HG03575 (cell line): ENCODE measurements around the gene KRTAP1-5.
"Not testable (repeated sequence)": the region's sequence is repeated elsewhere in the genome, so short reads cannot be mapped to it uniquely, and the experiment has no call there.

Experiments
- ATAC-seq: cut with Tn5 transposase; IDR thresholded peaks from one replicate; pipeline ENCODE4 v1.9.1; 2021; ENCODE audit not compliant: unreplicated experiment, insufficient number of reproducible peaks, low FRiP score; ENCODE audit errors: extremely low read depth

KRTAP1-5 gene

DNA sequence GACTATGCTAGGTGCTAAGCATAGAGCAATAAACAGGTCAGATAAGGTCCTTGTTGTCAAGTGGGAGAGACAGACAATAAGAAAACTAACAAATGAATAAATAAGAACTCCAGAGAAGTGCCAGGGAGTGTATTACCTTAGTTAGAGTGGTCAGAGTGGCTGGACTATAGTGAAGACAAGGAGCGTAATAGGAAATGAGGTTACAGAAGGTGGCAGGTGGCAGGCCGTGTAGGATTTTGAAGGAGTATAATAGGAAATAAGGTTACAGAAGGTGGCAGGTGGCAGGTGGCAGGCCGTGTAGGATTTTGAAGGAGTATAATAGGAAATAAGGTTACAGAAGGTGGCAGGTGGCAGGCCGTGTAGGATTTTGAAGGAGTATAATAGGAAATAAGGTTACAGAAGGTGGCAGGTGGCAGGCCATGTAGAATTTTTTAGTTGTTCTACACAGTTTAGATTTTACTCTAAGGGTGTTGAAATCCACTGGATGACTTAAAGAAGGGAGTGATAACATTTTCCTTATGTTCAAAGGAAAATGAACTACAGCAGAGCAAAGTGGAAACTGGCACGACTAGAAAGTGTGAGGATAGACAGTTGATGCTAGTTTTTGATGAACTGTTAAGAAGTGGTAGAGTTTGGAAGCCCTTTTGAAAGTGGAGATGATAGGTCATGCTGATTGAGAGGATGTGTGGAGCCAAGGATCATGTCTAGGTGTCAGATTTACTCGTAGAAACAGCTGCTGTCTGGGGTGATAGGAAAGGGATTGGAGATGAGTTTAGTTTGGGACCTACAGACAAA, 14.5 kb downstream of the KRTAP1-5 start:
- no peak for ATAC-seq

DNA sequence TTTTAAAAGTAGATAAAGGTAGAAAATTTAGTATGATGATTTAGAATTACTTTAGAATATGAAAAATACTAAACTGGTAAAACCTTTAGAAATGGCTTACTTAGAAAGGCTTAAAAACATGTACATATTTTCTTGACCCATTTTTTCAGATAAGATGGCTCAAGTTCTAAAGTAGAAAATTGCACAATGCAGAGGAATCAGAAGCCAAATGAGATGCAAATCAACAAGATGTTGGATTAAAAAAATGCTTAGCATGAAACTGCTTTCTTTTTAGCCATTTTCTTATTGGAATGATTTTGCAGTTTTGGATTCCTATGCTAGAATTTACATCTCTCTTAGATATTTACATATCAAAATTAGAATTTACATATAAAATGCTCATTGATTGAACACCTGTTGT, 16.6 kb downstream of the KRTAP1-5 start:
- no peak for ATAC-seq

- no peak for ATAC-seq
Measured at GRCh38 chr17:41009936-41010335, 17.1 kb downstream of the KRTAP1-5 start.

GRCh38 chr17:41009301-41009760, 17.7 kb downstream of the KRTAP1-5 start:
- ATAC-seq = no peak

DNA sequence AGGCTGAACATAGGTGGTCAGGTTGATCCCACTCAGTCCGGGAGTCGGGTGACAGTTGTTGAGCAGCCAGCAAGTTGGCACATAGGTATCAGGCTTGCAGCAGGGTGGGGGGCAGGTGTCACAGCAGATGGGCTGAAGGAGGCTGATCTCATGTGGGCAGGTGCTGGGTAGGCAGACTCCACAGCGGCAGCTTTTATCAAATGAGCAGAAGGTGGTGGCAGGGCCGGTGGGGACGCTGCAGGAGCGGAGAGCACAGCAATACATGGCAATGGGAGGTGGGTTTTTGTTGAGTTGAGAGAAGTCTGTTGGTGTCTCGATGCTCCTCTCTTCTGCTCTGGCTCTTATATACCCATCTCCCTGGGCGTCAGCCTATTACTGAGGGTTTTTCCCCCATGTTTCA, 18.2 kb downstream of the KRTAP1-5 start, which contains the start of gene KRTAP3-1:
Gene KRTAP3-1, minus strand, starts transcription at position 318 of the 400 bp plus-strand sequence. Its CDS starts 54 bp downstream, at position 264.
- ATAC-seq = no peak

GRCh38 chr17:41004397-41004796, 22.6 kb downstream of the KRTAP1-5 start:
- no peak for ATAC-seq

DNA sequence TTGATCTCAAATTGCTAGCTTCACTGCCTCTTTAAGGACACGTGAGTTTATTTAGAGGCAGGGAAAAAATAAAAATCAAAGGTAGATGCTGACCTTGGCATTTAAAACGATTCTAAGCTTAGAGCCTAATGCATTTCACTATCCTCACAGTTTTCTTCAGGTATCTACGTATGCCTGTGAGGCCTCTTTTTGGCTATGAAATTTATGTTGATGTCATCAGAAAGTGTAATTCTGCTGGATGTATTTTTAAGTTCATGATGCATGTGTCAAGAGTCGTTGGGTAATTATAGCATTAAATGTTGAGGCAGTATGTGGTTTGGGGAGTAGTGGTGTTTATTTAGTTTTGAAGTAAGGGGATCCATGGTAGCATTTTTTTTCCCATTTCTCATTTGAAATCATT, 23.1 kb downstream of the KRTAP1-5 start:
- no peak for ATAC-seq

DNA sequence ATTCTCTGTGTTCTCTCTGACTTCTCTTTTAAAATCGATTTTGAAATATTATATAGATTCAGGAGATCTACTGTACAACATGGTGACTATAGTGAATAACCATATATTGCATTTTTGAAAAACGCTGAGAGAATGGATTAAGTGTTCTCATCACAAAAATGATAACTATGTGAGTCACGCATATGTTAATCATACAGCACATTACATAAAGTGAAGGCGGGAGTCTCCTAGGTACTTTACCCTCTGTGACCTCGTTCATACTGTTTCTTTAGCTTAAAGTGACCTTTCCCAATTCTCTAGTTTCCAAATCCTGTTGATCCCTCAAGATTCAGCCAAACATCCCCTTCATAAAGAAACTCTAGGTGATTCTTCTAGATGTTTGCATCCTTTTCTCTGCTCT, 24.2 kb downstream of the KRTAP1-5 start:
- no peak for ATAC-seq

DNA sequence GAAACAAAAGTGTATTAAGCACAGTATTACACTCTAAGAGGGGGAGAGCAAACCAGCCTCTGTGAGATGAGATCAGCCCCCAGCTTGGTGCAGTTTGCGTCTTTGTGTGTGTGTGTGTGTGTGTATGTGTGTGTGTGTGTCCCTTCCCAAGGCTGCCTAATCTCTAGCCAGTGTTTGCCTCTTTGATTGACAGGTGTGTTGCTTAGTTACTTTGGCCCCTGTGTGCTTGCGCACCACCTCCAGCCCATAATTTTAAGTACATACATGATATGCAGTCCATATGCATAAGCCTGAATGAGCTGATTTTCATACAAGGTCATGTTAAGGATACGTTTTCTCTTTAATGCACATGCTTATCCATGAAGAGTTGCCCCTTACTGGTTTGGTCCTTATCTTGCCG, 25.2 kb downstream of the KRTAP1-5 start:
- ATAC-seq = no peak

- not testable (repeated sequence) for ATAC-seq
Measured at GRCh38 chr17:40999563-40999962, 27.4 kb downstream of the KRTAP1-5 start, which contains the start of gene KRTAP3-2. TSS of gene KRTAP3-2 (minus strand) at chr17:40999906. CDS start at chr17:40999853, 53 bp downstream.

DNA sequence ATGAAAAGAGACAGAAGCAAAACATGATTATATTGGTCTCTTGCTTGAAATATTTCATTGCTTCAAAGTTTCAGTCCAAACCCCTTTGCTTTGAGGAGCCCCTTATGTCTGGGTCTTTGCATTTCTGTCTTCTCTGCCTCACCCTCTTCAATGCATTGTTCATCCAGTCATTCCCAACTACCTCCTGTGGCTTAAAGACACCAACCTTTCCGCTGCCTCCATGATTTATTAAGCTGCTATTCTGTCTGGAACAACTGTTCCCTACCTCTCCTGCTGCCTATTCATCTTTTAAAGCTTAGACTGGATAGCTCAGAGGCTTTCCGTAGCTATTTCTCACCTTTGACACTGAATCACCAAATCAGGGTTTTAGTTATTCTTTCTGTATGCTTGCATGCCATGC, 29.6 kb downstream of the KRTAP1-5 start:
- no peak for ATAC-seq

GRCh38 chr17:40996829-40997228, 30.2 kb downstream of the KRTAP1-5 start:
- no peak for ATAC-seq

- no peak for ATAC-seq
Measured at GRCh38 chr17:40995116-40995515, 31.9 kb downstream of the KRTAP1-5 start.

GRCh38 chr17:40993839-40994238, 33.2 kb downstream of the KRTAP1-5 start, which contains the start of gene KRTAP3-3:
TSS of gene KRTAP3-3 (minus strand) at chr17:40994164. CDS start at chr17:40994097, 67 bp downstream.
- no peak for ATAC-seq

DNA sequence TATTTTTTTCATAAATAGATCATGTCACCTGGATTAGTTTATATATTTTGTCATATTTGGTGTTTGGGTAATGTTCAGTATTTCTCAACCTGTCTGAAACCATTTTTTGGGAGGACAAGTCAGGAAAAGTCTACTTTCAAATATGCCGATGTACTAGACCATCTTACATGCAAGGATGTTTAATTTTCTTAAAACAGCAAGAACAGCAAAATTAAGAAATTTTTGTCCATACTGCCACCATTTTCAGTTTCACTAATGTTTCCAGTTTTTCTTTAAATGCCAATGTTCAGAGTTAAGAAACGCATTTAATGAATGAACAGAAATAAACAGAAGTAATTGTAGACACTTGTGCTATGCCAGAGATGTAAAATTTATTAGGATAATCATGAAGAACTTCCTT, 33.9 kb downstream of the KRTAP1-5 start:
- no peak for ATAC-seq

- no peak for ATAC-seq
Measured at GRCh38 chr17:40992666-40993065, 34.3 kb downstream of the KRTAP1-5 start.

DNA sequence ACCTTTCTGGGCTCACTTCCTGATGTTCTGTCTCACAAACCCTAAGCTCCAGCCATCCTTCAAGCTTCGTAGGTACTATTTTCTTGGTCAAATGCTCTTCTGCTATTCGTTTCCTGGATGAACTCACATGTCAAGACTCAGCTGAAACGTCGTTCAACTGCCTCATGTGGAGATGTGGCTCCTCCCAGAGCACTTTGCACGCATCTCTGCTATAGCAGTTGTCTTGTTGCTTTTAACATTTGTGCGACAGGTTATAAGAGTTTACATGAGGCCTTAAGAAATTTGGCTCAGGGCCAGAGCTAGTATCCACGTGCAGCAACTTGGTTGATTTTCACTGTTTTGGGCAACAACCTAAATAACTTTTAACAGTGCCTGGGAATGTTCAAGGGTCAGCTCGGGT, 40.1 kb downstream of the KRTAP1-5 start:
- no peak for ATAC-seq

GRCh38 chr17:40984226-40984625, 42.8 kb downstream of the KRTAP1-5 start, which contains the start of gene KRT40:
TSS of gene KRT40 (minus strand) at chr17:40984326. CDS start at chr17:40984273, 53 bp downstream.
- ATAC-seq = no peak

DNA sequence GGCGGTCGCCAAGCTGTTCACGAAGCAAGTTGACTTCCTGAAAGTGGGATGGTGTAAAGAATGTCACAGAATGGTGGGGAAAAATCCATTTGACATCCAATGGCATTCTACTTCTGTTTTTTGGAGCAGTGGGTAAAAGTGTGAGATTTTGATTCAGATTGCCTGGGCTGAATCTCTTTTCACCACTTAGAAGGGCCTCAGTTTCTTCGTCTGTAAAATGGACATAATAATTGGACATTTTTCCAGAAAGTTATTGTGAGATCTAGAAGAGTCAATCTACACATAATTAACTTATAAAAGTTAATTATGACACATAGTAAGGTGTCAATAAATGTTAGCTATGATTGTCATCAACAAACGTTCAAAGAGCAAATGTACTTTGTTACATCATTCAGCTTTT, 45.9 kb downstream of the KRTAP1-5 start:
- ATAC-seq = no peak

- no peak for ATAC-seq
Measured at GRCh38 chr17:40980596-40980995, 46.4 kb downstream of the KRTAP1-5 start.
